Natural killer cell (primary cell): Measurements from ENCODE around the gene ZFYVE27. TPM values are rescaled to one million over a fixed set of nuclear protein-coding genes. Genes with fewer than 3 reads are reported as not detected.
A peak's percentile ranks its signal among the peaks of the same experiment; 100 is the strongest.

Source experiments
- ATAC-seq, 3 donors: fragments of 150-1000 bp in 2 of 3; fragments of 200-7000 bp in 1 of 3; cut with Tn5 transposase; 1 replicate in 1 of 3; 2 replicates in 2 of 3; pipeline ENCODE4 v1.10.0; 2021; ENCODE audit warnings: mild to moderate bottlenecking in 2 of 3, moderate library complexity in 2 of 3
- DNase-seq, 2 donors: peaks; one replicate each; pipeline versions ENCODE4 v3.0.0 to v3.0.0-alpha.2; 2013 to 2021; ENCODE audit warnings: mixed read lengths in 1 of 2
- H3K27ac ChIP-seq: one replicate; pipeline ENCODE4 v1.5.1; 2013; ENCODE audit warnings: mild to moderate bottlenecking, low read length
- H3K27me3 ChIP-seq: one replicate; pipeline ENCODE4 v1.6.1; 2013; ENCODE audit warnings: low read length; ENCODE audit not compliant: control insufficient read depth, insufficient read depth
- H3K36me3 ChIP-seq: one replicate; pipeline ENCODE4 v1.6.1; 2013; ENCODE audit warnings: low read length; ENCODE audit not compliant: control insufficient read depth, insufficient read depth
- H3K4me1 ChIP-seq: one replicate; pipeline ENCODE4 v1.6.1; 2013; ENCODE audit warnings: low read length; ENCODE audit not compliant: control insufficient read depth, insufficient read depth
- H3K4me3 ChIP-seq: one replicate; pipeline ENCODE4 v1.5.1; 2013; ENCODE audit warnings: low read length
- H3K9me3 ChIP-seq: one replicate; pipeline ENCODE4 v1.6.1; 2013; ENCODE audit warnings: low read length; ENCODE audit not compliant: control insufficient read depth, insufficient read depth
- H3K27ac Mint-ChIP-seq, 2 donors: one replicate each; pipeline ENCODE4 v1.8.0; 2022; ENCODE audit warnings: mild to moderate bottlenecking in 2 of 2, mixed read lengths in 2 of 2, moderate library complexity in 1 of 2
- H3K27me3 Mint-ChIP-seq, 2 donors: one replicate each; pipeline ENCODE4 v1.8.0; 2022; ENCODE audit warnings: low read depth in 2 of 2, mixed read lengths in 2 of 2
- H3K36me3 Mint-ChIP-seq: one replicate; pipeline ENCODE4 v1.8.0; 2022; ENCODE audit warnings: mixed read lengths
- H3K4me1 Mint-ChIP-seq, 2 donors: one replicate each; pipeline ENCODE4 v1.8.0; 2022; ENCODE audit warnings: mixed read lengths in 2 of 2
- H3K4me3 Mint-ChIP-seq: one replicate; pipeline ENCODE4 v1.8.0; 2022; ENCODE audit warnings: mild to moderate bottlenecking, moderate library complexity, mixed read lengths
- H3K9me3 Mint-ChIP-seq, 2 donors: one replicate each; pipeline ENCODE4 v1.8.0; 2022; ENCODE audit warnings: mixed read lengths in 2 of 2
- WGBS: methylation state at CpG from one replicate; pipeline ENCODE4 v1.1.7; 2013; ENCODE audit warnings: missing lambda C conversion rate; ENCODE audit not compliant: insufficient coverage; 5-methylcytosine and 5-hydroxymethylcytosine counted together
- intact Hi-C: fragments of 100-400 bp; cut with micrococcal nuclease; formaldehyde crosslinking; loops from one replicate; pipeline ENCODE4 v1.14.2; 2022
- total RNA-seq, 4 donors: library from RNA; stranded (reverse); fragments of 120-200 nt in 1 of 4; gene quantifications; one replicate each; pipeline versions ENCODE4 v1.2.3 to v1.2.4, GENCODE V29; 2013 to 2022
- TF ChIP-seq, protein P1 (sequence below): fragments of 200-600 bp; IDR thresholded peaks from one replicate; pipeline ENCODE4 v1.8.0; 2022; ENCODE audit warnings: antibody characterized with exemption

Gene ZFYVE27, protein sequence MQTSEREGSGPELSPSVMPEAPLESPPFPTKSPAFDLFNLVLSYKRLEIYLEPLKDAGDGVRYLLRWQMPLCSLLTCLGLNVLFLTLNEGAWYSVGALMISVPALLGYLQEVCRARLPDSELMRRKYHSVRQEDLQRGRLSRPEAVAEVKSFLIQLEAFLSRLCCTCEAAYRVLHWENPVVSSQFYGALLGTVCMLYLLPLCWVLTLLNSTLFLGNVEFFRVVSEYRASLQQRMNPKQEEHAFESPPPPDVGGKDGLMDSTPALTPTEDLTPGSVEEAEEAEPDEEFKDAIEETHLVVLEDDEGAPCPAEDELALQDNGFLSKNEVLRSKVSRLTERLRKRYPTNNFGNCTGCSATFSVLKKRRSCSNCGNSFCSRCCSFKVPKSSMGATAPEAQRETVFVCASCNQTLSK
- total RNA-seq, result 10 to 100 TPM; 63.0 to 82.8 (median 76.4) TPM
- 42.6 TPM for total RNA-seq (2013)

DNA sequence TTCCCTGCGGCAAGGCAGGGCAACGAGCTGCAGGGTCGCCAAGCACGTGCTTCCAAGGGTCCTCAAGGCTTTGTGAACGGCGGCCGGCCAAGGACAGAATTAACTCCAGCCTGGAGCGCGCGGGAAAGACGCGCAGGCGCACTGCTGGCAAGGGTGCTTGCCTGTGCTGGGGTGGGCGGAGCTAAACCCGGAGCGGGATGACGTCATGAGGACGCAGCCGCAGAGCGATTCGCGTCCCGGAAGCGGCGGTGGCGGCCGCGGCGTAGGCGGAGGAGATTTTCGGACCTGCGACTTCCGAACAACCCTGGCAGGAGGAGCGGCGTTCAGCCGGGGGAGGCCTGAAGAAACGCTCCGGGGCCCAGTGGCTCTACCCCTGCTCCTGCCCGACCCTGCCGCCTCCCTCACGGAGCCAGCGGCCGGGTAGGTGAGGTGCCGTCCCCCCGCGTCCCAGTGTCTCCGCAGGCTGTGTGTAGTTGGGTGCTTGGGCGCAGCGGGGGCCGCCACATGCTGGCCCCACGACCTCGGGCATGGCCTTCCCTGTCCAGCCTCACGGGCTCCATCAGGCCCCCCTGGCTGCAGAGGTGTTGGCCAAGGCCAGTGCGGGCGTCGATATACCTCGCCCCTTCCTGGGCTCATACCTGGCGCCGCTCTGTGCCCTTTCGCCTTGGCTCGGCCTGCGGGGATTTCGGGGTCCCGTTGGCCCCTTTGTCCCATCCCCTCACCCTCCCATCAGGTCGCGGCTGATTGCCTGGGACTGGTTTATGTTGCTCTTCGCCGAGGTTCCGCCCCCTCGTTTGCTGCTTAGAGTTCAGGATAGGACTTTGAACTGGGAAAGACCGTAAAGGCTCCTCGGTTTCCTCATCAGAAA lies at the start of gene ZFYVE27:
Gene ZFYVE27 (plus strand): TSS at position 227 of the 868 bp plus-strand sequence. CDS start 1,350 bp downstream, outside the sequence.
- H3K27ac ChIP-seq, result peak within 1 kb of the TSS; percentile 97
- peak; percentile 93 to 95 (median 94) for ATAC-seq
- peaks cover 11% of the 10 kb centered on the region for H3K36me3 ChIP-seq
- H3K9me3 ChIP-seq, result no peaks in the 10 kb centered on the region
- Mint-ChIP-seq H3K27ac (peak within 1 kb of the TSS; percentile 96 to 98), H3K4me1 (peaks cover 46 to 56% of the 10 kb centered on the region in 2 donors), H3K36me3 (peaks cover 7% of the 10 kb centered on the region), H3K9me3 (no peaks in the 10 kb centered on the region), H3K4me3 (peak within 1 kb of the TSS; percentile 96), H3K27me3 (no peaks in the 10 kb centered on the region)
- H3K4me1 ChIP-seq, result peaks cover 21% of the 10 kb centered on the region
- DNase-seq, result peak; percentile 97 to 98
- no peaks in the 10 kb centered on the region for H3K27me3 ChIP-seq
- WGBS, result under 1% methylated on average over 72 of the region's 72 CpGs
- H3K4me3 ChIP-seq, result peak within 1 kb of the TSS; percentile 93
- intact Hi-C loops, result loop anchor here (2.0 kb wide), 1 partner anchor 50 kb away; the partner anchor contains the start of gene AVPI1
- TF ChIP-seq, protein P1, sequence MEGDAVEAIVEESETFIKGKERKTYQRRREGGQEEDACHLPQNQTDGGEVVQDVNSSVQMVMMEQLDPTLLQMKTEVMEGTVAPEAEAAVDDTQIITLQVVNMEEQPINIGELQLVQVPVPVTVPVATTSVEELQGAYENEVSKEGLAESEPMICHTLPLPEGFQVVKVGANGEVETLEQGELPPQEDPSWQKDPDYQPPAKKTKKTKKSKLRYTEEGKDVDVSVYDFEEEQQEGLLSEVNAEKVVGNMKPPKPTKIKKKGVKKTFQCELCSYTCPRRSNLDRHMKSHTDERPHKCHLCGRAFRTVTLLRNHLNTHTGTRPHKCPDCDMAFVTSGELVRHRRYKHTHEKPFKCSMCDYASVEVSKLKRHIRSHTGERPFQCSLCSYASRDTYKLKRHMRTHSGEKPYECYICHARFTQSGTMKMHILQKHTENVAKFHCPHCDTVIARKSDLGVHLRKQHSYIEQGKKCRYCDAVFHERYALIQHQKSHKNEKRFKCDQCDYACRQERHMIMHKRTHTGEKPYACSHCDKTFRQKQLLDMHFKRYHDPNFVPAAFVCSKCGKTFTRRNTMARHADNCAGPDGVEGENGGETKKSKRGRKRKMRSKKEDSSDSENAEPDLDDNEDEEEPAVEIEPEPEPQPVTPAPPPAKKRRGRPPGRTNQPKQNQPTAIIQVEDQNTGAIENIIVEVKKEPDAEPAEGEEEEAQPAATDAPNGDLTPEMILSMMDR, result no peak

DNA sequence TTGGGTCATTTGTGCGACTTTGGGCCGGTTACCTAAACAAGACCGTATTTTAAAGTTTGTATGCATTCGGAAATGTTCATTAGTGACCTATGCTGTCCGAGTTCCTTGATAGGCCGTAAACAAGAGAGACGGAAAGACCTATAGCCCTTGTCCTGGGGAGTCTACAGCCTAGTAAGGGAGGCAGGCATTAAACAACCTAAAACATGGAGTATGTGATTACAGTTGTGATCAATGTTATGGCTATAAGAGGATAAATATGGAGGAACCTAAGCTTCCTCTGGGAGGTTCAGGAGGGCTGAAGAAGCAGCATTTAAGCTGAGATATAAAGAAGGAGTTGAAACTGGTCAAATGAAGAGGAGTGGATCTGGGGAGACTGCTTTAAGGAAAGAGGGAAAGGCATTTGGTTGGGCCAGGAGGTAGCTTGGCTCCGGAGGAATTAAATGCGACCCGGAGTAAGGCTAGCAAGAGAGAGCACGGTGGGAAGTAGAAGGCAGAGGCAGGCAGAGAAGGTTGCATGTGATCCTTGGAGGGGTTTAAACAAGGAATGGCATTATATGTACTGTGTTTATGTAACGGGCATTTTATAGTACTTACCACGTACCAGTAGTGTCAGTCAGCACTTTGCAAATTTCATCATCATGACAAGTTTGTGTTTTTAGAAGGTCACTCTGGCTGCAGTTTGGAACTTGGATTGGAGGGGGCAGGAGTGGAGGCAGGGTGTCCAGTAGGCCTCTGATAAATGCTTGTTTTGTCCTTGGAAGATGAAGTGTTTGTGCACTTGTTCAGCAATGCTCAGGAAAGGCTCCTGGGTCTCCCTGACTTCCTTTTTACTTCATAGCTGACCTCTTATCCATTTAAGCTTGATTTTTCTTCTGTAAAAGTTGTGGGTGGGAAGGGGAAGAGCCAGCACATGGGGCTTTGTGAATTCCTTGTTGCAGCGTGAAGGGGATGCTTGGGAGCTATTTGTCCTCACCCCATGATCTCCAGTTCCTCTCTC lies 48.8 kb upstream of the ZFYVE27 start:
- Histone ChIP-seq H3K27ac (peak overlapping the region; percentile 56), H3K4me1 (peaks cover 21% of the 10 kb centered on the region), H3K36me3 (no peaks in the 10 kb centered on the region), H3K4me3 (peak overlapping the region; percentile 46), H3K27me3 (no peaks in the 10 kb centered on the region), H3K9me3 (no peaks in the 10 kb centered on the region)
- ATAC-seq (no peak), DNase-seq (no peak)
- intact Hi-C loops, result loop anchor here (2.0 kb wide), 3 partner anchors 39 to 49 kb away; partner anchors contain the start of genes PI4K2A and ZFYVE27
- TF ChIP-seq, protein P1, result no peak
- 81% methylated on average over 13 of the region's 14 CpGs for WGBS
- peaks cover 9 to 18% of the 10 kb centered on the region in 2 donors for H3K4me1 Mint-ChIP-seq
- H3K27ac Mint-ChIP-seq, result peak overlapping the region; percentile 76 to 80
- no peaks in the 10 kb centered on the region for H3K27me3 Mint-ChIP-seq
- no peaks in the 10 kb centered on the region for H3K36me3 Mint-ChIP-seq
- peak overlapping the region; percentile 78 for H3K4me3 Mint-ChIP-seq
- H3K9me3 Mint-ChIP-seq, result no peaks in the 10 kb centered on the region

DNA sequence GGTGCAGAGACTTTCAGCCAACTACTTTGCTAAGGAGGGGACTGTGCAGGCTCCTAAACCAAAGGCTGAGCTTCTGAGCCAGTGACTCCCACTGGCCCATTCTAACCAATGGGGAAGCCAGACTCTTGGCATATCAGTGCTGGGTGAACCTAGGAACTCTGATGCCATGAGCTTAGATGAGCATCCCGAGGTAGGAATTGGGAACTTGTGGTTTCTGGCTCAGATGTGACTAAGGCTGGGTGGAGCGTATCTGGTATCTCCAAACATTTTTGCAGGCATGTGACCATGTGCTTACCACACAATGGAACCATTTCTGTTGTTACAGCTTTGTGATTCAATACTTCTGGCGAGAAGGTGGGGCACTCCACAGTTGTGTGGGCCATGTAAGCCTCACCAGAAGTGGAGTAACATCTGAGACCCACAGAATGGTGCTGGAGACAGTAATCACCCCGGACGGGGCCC lies 47.3 kb upstream of the ZFYVE27 start:
- Histone ChIP-seq H3K4me3 (no peak overlapping the region), H3K27me3 (no peaks in the 10 kb centered on the region), H3K36me3 (no peaks in the 10 kb centered on the region), H3K27ac (no peak overlapping the region), H3K4me1 (peaks cover 15% of the 10 kb centered on the region), H3K9me3 (no peaks in the 10 kb centered on the region)
- Mint-ChIP-seq H3K27me3 (no peaks in the 10 kb centered on the region), H3K4me1 (peaks cover 9 to 18% of the 10 kb centered on the region in 2 donors), H3K27ac (no peak overlapping the region), H3K9me3 (no peaks in the 10 kb centered on the region), H3K36me3 (no peaks in the 10 kb centered on the region), H3K4me3 (no peak overlapping the region)
- WGBS, result 86% methylated on average over 5 of the region's 5 CpGs
- TF ChIP-seq, protein P1, result no peak
- DNase-seq (no peak), ATAC-seq (no peak)
- intact Hi-C loops, result no loop called here
